ENCODE measurements around the gene MAP2K4. TPM values are rescaled to one million over a fixed set of nuclear protein-coding genes. Genes with fewer than 3 reads are reported as not detected.

The MAP2K4 gene
- total RNA-seq, 4 donors from 2014 or later, result 17.6 to 28.6 (median 24.0) TPM

Small RNA genes lying within 50 kb of the gene (small RNA-seq; reads per million reads assigned to genes)
- gene MIR744, result 56.9 reads per million, percentile 94 among the genes with 10 or more reads in this experiment
- not detected for gene RNU11-2P

Other genes starting within 250 kb of the MAP2K4 start
- 10 to 100 TPM in 3 of 4 donors, 1 to 10 TPM in 1; 9.2 to 18.4 (median 12.9) TPM for gene ZNF18, start 23.4 kb upstream of the MAP2K4 start, total RNA-seq